H54 (cell line): ENCODE data around the gene GABRG3.
"Not testable (repeated sequence)": the region's sequence is repeated elsewhere in the genome, so short reads cannot be mapped to it uniquely, and the experiment has no call there.

Experiments
- DNase-seq: peaks from one replicate; pipeline ENCODE4 v3.0.0; 2011; ENCODE audit warnings: low spot score, mixed read lengths; ENCODE audit not compliant: insufficient read length
- FAIRE-seq: peaks from 3 replicates; lab custom pipeline; 2011; peaks lifted over from hg19 to GRCh38; lab: Jason Lieb, UNC
- POLR2A ChIP-seq: IDR thresholded peaks from 2 replicates; pipeline ENCODE4 v1.6.1; 2011; ENCODE audit warnings: low read depth, mild to moderate bottlenecking, low read length

GABRG3 gene

GRCh38 chr15:26967719-26968269, 3.2 kb upstream of the GABRG3 start:
- no peak for TF ChIP-seq POLR2A
- no peak for DNase-seq

GRCh38 chr15:26968806-26969205, 2.2 kb upstream of the GABRG3 start:
- FAIRE-seq (no peak), DNase-seq (no peak)
- no peak for TF ChIP-seq POLR2A

More at GRCh38 chr15:26967719-26968269, 3.2 kb upstream of the GABRG3 start:
- FAIRE-seq, result no peak

- TF ChIP-seq POLR2A, result no peak
- FAIRE-seq (no peak), DNase-seq (no peak)
These were observed 464 bp downstream of the GABRG3 start for GRCh38 chr15:26971271-26972018.

- TF ChIP-seq POLR2A, result no peak
- no peak for FAIRE-seq
- DNase-seq, result no peak
These were observed 1.7 kb downstream of the GABRG3 start for GRCh38 chr15:26972636-26973035.

- FAIRE-seq, result no peak
- no peak for DNase-seq
- no peak for TF ChIP-seq POLR2A
These were observed 3.3 kb downstream of the GABRG3 start for GRCh38 chr15:26974120-26974780.

GRCh38 chr15:26981492-26981891, 10.5 kb downstream of the GABRG3 start:
- no peak for DNase-seq
- TF ChIP-seq POLR2A, result no peak
- no peak for FAIRE-seq

GRCh38 chr15:26983822-26984221, 12.8 kb downstream of the GABRG3 start:
- no peak for TF ChIP-seq POLR2A
- DNase-seq, result no peak
- FAIRE-seq, result no peak

GRCh38 chr15:26985050-26985449, 14.1 kb downstream of the GABRG3 start:
- no peak for DNase-seq
- no peak for TF ChIP-seq POLR2A
- FAIRE-seq, result no peak

- TF ChIP-seq POLR2A, result no peak
- no peak for FAIRE-seq
These were observed 25.3 kb downstream of the GABRG3 start for GRCh38 chr15:26996250-26996649.

GRCh38 chr15:27003003-27003402, 32.0 kb downstream of the GABRG3 start:
- not testable (repeated sequence) for DNase-seq, FAIRE-seq

More at GRCh38 chr15:26996250-26996649, 25.3 kb downstream of the GABRG3 start:
- no peak for DNase-seq

- not testable (repeated sequence) for FAIRE-seq
These were observed 33.2 kb downstream of the GABRG3 start for GRCh38 chr15:27004226-27004625.

GRCh38 chr15:27017168-27017809, 46.3 kb downstream of the GABRG3 start:
- DNase-seq, result peak; percentile 47
- no peak for TF ChIP-seq POLR2A
- FAIRE-seq, result peak; percentile 11

More at GRCh38 chr15:27004226-27004625, 33.2 kb downstream of the GABRG3 start:
- DNase-seq, result not testable (repeated sequence)

- FAIRE-seq, result no peak
- TF ChIP-seq POLR2A, result no peak
These were observed 48.7 kb downstream of the GABRG3 start for GRCh38 chr15:27019687-27020086.

GRCh38 chr15:27025481-27025966, 54.5 kb downstream of the GABRG3 start:
- no peak for TF ChIP-seq POLR2A
- no peak for FAIRE-seq

More at GRCh38 chr15:27019687-27020086, 48.7 kb downstream of the GABRG3 start:
- DNase-seq, result no peak

GRCh38 chr15:27027229-27027628, 56.2 kb downstream of the GABRG3 start:
- FAIRE-seq (no peak), DNase-seq (no peak)
- TF ChIP-seq POLR2A, result no peak

More at GRCh38 chr15:27025481-27025966, 54.5 kb downstream of the GABRG3 start:
- DNase-seq, result no peak
